HG03097 (cell line): ENCODE results near the gene IMMP2L.
A peak's percentile ranks its signal among the peaks of the same experiment; 100 is the strongest.

Source experiments
- ATAC-seq: cut with Tn5 transposase; IDR thresholded peaks from one replicate; pipeline ENCODE4 v1.9.1; 2021; ENCODE audit not compliant: unreplicated experiment, low FRiP score

IMMP2L gene

GRCh38 chr7:111183321-111183720 lies 379.0 kb downstream of the IMMP2L start:
- no peak for ATAC-seq

- no peak for ATAC-seq
These were observed 382.0 kb downstream of the IMMP2L start for GRCh38 chr7:111180338-111180737.

- no peak for ATAC-seq
These were observed 386.3 kb downstream of the IMMP2L start for GRCh38 chr7:111175908-111176441.

- ATAC-seq = no peak
These were observed 387.8 kb downstream of the IMMP2L start for GRCh38 chr7:111174510-111174909.

DNA sequence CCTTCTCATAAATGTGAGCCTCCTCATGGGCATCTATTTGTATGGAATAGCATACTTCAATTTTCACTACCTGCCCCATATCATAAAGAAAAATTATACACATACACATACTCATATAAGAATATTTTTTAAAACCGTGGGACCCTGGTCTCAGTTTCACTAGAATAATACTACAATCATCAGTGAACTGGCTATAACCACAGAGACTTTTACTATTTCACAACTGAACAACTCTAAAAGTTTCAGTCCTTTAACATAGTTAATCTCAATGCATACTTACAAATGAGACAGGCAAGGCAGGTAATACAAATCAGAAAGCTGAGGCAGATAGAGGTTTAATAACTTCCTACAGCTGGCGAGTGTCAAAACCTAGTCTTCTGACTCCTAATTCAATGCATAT lies 388.3 kb downstream of the IMMP2L start:
- no peak for ATAC-seq

GRCh38 chr7:111173528-111173927 lies 388.8 kb downstream of the IMMP2L start:
- ATAC-seq = no peak

GRCh38 chr7:111172564-111173257 lies 389.6 kb downstream of the IMMP2L start:
- no peak for ATAC-seq

GRCh38 chr7:111168182-111168581 lies 394.1 kb downstream of the IMMP2L start:
- no peak for ATAC-seq

DNA sequence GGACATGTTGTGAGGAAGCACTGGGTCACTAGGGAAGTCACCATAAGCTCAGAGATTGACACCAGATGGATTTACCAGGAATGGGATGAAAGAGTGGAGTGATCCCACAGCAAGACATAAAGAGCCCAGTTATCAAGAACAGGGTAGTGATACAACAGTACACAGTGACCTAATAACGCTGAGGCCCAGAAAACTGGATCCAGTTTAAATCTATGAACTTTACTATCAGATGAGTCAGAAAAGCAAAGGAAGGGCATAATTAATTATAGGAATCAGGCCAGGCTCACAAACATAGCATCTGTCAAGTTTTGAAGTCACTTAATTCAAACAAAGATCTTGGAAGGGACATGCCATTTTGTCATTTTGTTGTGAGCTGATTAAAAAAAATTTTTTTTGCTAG lies 397.9 kb downstream of the IMMP2L start:
- ATAC-seq = no peak

GRCh38 chr7:111162692-111163091 lies 399.6 kb downstream of the IMMP2L start:
- ATAC-seq = no peak

DNA sequence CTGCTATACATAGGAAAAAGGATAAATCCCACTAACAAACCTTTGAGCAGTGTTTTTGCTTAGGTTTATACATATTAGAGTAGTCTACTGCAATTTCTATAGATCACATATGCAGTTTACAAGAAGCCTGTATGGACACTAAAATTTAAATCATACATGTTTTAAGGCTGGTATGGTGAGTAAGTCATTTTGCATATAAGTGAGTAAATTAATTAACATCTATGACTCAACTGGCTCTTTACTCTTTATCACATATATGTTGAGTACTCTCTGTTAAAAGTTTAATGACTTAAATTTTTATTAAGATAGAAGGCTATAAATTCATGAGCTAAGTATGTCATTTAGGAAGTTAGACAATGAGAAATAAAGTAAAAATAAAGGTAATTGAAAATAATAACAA lies 402.0 kb downstream of the IMMP2L start:
- no peak for ATAC-seq

GRCh38 chr7:111159426-111159825 lies 402.9 kb downstream of the IMMP2L start:
- no peak for ATAC-seq

DNA sequence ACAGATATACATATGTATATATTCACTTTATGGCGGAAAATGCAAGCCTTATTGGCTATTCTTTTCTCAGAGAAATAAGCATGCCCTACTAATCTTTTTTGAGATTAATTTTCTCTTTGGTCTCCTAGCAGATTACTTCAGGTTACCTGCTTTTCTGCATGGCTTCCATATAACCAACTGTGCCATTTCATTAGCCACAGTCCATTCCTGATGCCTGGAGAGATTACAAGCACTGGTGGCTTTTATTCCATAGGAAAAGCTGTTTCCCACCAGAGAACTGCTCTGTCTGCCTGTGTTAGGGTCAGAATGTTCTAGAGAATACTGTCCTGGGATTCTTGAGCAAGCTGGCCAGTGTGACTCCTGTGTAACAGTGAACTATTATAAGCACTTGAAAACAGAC lies 411.6 kb downstream of the IMMP2L start:
- no peak for ATAC-seq

- ATAC-seq = peak; percentile 77
These were observed 414.4 kb downstream of the IMMP2L start for GRCh38 chr7:111147708-111148533.

DNA sequence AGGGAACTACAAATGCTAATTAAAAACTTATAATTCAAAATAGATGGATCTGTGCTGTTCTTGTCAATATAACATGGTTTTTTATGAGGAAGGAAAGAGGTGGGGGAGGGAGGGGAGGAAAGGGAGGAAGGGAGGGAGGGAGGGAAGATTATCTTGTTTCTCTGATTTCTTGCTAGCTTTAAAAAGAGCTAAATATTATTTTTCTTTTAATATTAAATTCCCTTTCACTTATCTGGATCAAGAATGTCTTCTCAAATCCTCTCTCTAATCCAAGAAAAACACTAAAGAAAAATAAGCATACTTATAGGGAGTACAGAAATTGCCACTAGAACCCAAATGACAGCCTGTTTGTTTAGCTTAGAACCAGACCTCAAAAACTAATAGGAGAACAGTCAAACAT lies 416.2 kb downstream of the IMMP2L start:
- ATAC-seq = no peak

- ATAC-seq = no peak
These were observed 416.8 kb downstream of the IMMP2L start for GRCh38 chr7:111145472-111145871.

DNA sequence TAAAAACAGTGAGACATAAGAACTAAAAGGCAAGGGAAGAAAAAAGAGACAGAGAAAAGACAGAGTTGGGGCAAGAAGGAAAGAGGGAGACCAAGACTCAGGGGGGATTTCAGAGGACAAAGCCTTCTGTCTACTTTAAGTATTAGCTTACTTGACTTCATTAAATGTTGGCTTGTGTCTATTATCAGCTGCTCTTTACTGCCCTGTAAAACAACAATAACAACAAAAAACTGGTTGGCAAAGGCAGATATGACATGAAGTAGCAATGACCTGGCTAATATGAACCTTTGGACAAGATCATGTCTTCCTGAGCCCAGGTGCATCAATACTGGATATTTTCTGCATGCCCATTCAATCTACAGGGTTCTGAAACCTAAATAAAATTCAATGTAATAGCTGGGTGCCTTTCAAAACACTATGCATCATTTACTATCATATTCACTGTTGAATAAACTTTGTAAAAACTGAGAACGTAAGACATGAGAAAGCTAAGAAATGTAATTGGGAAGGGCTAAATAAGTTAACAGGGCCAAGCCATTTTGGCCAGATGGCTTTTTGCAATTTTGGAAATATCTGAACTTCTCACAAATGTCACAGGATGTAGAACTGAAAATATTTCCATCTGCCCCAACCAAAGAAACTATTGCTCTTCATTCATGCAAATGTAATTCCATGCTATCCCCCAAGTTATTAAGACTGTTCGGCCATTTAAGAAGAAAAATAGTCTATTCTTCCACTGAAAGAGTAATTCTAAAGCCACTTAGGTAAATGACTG lies 422.0 kb downstream of the IMMP2L start:
- ATAC-seq = no peak

DNA sequence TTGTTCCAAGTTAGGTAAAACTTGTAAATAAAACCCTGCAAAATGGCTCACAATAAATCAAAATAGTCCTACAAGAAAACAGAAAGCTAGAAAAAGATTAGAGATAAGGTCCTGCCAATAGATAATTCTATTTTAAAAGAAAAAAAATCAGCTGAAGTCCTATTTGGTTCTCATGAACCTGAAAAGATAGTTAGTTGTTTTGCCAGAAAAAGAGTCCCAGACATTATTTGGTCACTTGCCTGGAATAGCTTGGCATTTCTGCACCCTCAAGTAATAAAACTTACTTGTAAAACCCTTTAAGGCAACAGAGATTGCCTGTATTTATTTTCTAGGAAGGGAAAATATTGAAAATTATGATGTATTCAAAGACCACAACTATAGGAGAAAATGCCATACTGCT lies 423.7 kb downstream of the IMMP2L start:
- no peak for ATAC-seq

GRCh38 chr7:111138193-111138569 lies 424.1 kb downstream of the IMMP2L start:
- peak; percentile 93 for ATAC-seq

DNA sequence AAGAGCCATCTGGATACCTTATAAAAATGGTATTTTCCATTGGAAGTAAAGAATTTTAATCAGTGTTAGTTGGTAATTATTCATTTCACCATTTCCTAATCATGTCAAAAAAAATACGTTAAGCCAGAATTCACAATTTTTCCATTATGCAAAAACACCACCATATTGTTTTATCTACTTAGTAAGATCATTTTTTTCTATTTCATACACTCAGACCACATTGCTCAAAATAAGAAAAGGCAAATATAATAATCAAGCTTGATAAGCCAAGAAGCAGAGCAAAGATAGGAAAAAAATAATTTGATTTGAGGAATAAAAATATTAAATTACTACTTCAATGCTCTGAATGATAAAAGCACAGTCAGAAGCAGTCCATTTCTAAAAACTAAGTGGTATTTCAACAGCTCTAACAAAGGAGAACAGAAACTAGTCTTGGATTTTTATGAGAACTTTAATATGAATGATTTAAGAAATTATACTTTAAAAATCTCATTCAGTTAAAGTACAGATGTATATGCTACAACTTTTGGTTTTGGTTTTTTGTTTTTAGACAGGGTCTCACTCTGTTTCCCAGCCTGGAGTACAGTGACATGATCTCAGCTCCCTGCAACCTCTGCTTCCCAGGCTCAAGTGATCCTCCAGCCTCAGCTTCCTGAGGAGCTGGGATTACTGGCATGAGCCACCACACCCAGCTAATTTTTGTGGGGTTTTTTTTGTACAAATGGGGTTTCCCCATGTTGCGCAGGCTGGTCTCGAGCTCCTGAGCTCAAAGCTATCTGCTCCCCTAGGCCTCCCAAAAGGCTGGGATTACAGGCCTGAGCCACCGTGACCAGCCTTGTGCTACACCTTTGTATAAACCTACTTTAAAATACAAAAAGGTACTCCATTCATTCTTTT lies 424.7 kb downstream of the IMMP2L start:
- ATAC-seq = peak; percentile 69
